HG03520 (cell line): ENCODE measurements around the gene HOXA4.

Source experiments
- ATAC-seq: cut with Tn5 transposase; IDR thresholded peaks from one replicate; pipeline ENCODE4 v1.9.1; 2021; ENCODE audit warnings: mild to moderate bottlenecking, moderate library complexity; ENCODE audit not compliant: unreplicated experiment

The HOXA4 gene

GRCh38 chr7:27147199-27148030 lies 16.9 kb upstream of the HOXA4 start, which contains the start of gene HOXA6:
TSS of gene HOXA6 (minus strand) at chr7:27147774. CDS start at chr7:27147749, 25 bp downstream.
- ATAC-seq = no peak

GRCh38 chr7:27146491-27147198 lies 16.1 kb upstream of the HOXA4 start:
- no peak for ATAC-seq

- no peak for ATAC-seq
Observed at GRCh38 chr7:27145914-27146412, 15.4 kb upstream of the HOXA4 start.

GRCh38 chr7:27145165-27145913 lies 14.8 kb upstream of the HOXA4 start:
- ATAC-seq = no peak

- ATAC-seq = no peak
Observed at GRCh38 chr7:27144781-27145164, 14.2 kb upstream of the HOXA4 start.

- ATAC-seq = no peak
Observed at GRCh38 chr7:27143950-27144780, 13.6 kb upstream of the HOXA4 start.

GRCh38 chr7:27143023-27143949 lies 12.7 kb upstream of the HOXA4 start, which contains the start of gene HOXA5:
TSS of gene HOXA5 (minus strand) at chr7:27143681. CDS start at chr7:27143607, 74 bp downstream.
- no peak for ATAC-seq

- ATAC-seq = no peak
Observed at GRCh38 chr7:27142580-27143022, 12.0 kb upstream of the HOXA4 start.

GRCh38 chr7:27141923-27142579 lies 11.5 kb upstream of the HOXA4 start:
- ATAC-seq = no peak

- ATAC-seq = no peak
Observed at GRCh38 chr7:27141137-27141922, 10.8 kb upstream of the HOXA4 start.

- ATAC-seq = no peak
Observed at GRCh38 chr7:27140126-27140857, 9.7 kb upstream of the HOXA4 start.

GRCh38 chr7:27139334-27140125 lies 9.0 kb upstream of the HOXA4 start:
- ATAC-seq = no peak

- no peak for ATAC-seq
Observed at GRCh38 chr7:27138985-27139333, 8.4 kb upstream of the HOXA4 start.

GRCh38 chr7:27138472-27138871 lies 7.9 kb upstream of the HOXA4 start:
- no peak for ATAC-seq

- ATAC-seq = no peak
Observed at GRCh38 chr7:27137640-27138315, 7.2 kb upstream of the HOXA4 start.

- no peak for ATAC-seq
Observed at GRCh38 chr7:27134392-27134791, 3.8 kb upstream of the HOXA4 start.
